MCF 10A (cell line): ENCODE results near the gene DCUN1D1. TPM values are rescaled to one million over a fixed set of nuclear protein-coding genes. Genes with fewer than 3 reads are reported as not detected.

Source experiments
- BruUV-seq: library from RNA; stranded (reverse); fragments of 400-500 nt; replicated peaks from 2 replicates; lab custom pipeline; 2021; lab: Mats Ljungman, UMichigan
- CTCF ChIA-PET: fragments of 300-600 bp; sonication (Branson Sonifier 250); formaldehyde crosslinking; extraction: SDS; loops from one replicate; lab custom pipeline; 2021; ENCODE audit warnings: antibody characterized with exemption, inconsistent platforms; lab: Yijun Ruan, JAX
- POLR2A ChIA-PET: fragments of 300-600, 350-650 bp; sonication (Branson Sonifier 250); formaldehyde crosslinking; extraction: SDS; loops from one replicate; lab custom pipeline; 2020; ENCODE audit warnings: antibody characterized with exemption, inconsistent platforms; lab: Yijun Ruan, JAX
- DNase-seq: peaks from one replicate; pipeline ENCODE4 v3.0.0-alpha.2; 2018; ENCODE audit not compliant: unreplicated experiment
- H3K27ac Mint-ChIP-seq: one replicate; pipeline ENCODE4 v1.8.0; 2022; ENCODE audit warnings: mild to moderate bottlenecking, low read depth, mixed read lengths; ENCODE audit not compliant: unreplicated experiment
- H3K27me3 Mint-ChIP-seq: one replicate; pipeline ENCODE4 v1.8.0; 2022; ENCODE audit warnings: mixed read lengths; ENCODE audit not compliant: insufficient read depth, unreplicated experiment
- H3K36me3 Mint-ChIP-seq: one replicate; pipeline ENCODE4 v1.8.0; 2022; ENCODE audit warnings: mild to moderate bottlenecking, moderate library complexity, mixed read lengths; ENCODE audit not compliant: insufficient read depth, unreplicated experiment
- H3K4me1 Mint-ChIP-seq: one replicate; pipeline ENCODE4 v1.8.0; 2022; ENCODE audit warnings: mixed read lengths; ENCODE audit not compliant: insufficient read depth, unreplicated experiment
- H3K4me3 Mint-ChIP-seq: one replicate; pipeline ENCODE4 v1.8.0; 2022; ENCODE audit warnings: mild to moderate bottlenecking, moderate library complexity, mixed read lengths; ENCODE audit not compliant: unreplicated experiment
- H3K9me3 Mint-ChIP-seq: one replicate; pipeline ENCODE4 v1.8.0; 2022; ENCODE audit warnings: mixed read lengths; ENCODE audit not compliant: unreplicated experiment
- CTCF ChIP-seq: fragments of 200-600 bp; IDR thresholded peaks from one replicate; pipeline ENCODE4 v1.8.0; 2022; ENCODE audit warnings: antibody characterized with exemption, mild to moderate bottlenecking; ENCODE audit not compliant: unreplicated experiment
- intact Hi-C: fragments of 100-400 bp; cut with micrococcal nuclease; formaldehyde crosslinking; loops from 2 replicates; pipeline ENCODE4 v1.14.1; 2022
- total RNA-seq: library from RNA; stranded (reverse); gene quantifications from 2 replicates; pipeline ENCODE4 v1.2.3, GENCODE V29; 2022

The DCUN1D1 gene
- total RNA-seq, 1 experiment from 2014 or later = 39.1 TPM

- intact Hi-C loops = no loop called here
- BruUV-seq = no TSS peak
- H3K27me3 Mint-ChIP-seq = no peaks in the 10 kb centered on the region
- H3K36me3 Mint-ChIP-seq = peaks cover 40% of the 10 kb centered on the region
- H3K4me1 Mint-ChIP-seq = no peaks in the 10 kb centered on the region
- ChIA-PET POLR2A (interaction anchor here (1.1 kb wide), 1 partner anchor 15 kb away, joined by 3 read pairs; no protein-coding TSS in a partner anchor), CTCF (no interaction called here)
- no peak for DNase-seq
- H3K9me3 Mint-ChIP-seq = no peaks in the 10 kb centered on the region
- no peak overlapping the region for H3K27ac Mint-ChIP-seq
- no peak overlapping the region for H3K4me3 Mint-ChIP-seq
- no peak for TF ChIP-seq CTCF
Measured at GRCh38 chr3:182940266-182940808, 40.0 kb downstream of the DCUN1D1 start.

GRCh38 chr3:182937293-182938051 lies 42.9 kb downstream of the DCUN1D1 start:
- TF ChIP-seq CTCF = no peak
- no peaks in the 10 kb centered on the region for H3K9me3 Mint-ChIP-seq
- ChIA-PET CTCF (interaction anchor here (0.9 kb wide), 1 partner anchor 28 kb away, joined by 3 read pairs; no protein-coding TSS in a partner anchor), POLR2A (no interaction called here)
- no peaks in the 10 kb centered on the region for H3K27me3 Mint-ChIP-seq
- intact Hi-C loops = no loop called here
- H3K27ac Mint-ChIP-seq = no peak overlapping the region
- H3K36me3 Mint-ChIP-seq = peaks cover 29% of the 10 kb centered on the region
- DNase-seq = no peak
- no TSS peak for BruUV-seq
- H3K4me1 Mint-ChIP-seq = no peaks in the 10 kb centered on the region
- H3K4me3 Mint-ChIP-seq = no peak overlapping the region

- Mint-ChIP-seq H3K36me3 (peaks cover 34% of the 10 kb centered on the region), H3K4me1 (no peaks in the 10 kb centered on the region), H3K4me3 (no peak overlapping the region), H3K27ac (no peak overlapping the region), H3K27me3 (no peaks in the 10 kb centered on the region), H3K9me3 (no peaks in the 10 kb centered on the region)
- POLR2A ChIA-PET = interaction anchor here (0.6 kb wide), 1 partner anchor 79 kb away, joined by 3 read pairs; no protein-coding TSS in a partner anchor
- intact Hi-C loops = no loop called here
- BruUV-seq = no TSS peak
- no peak for DNase-seq
- CTCF ChIA-PET = interaction anchor here (0.6 to 0.9 kb wide), 2 partner anchors 27 to 126 kb away, joined by 3 read pairs; no protein-coding TSS in a partner anchor
- TF ChIP-seq CTCF = no peak
Measured at GRCh38 chr3:182936918-182937285, 43.4 kb downstream of the DCUN1D1 start.

- no peaks in the 10 kb centered on the region for H3K9me3 Mint-ChIP-seq
- POLR2A ChIA-PET = interaction anchor here (0.6 to 0.8 kb wide), 2 partner anchors 17 to 79 kb away, joined by 3 read pairs; no protein-coding TSS in a partner anchor
- no peaks in the 10 kb centered on the region for H3K27me3 Mint-ChIP-seq
- peaks cover 36% of the 10 kb centered on the region for H3K36me3 Mint-ChIP-seq
- BruUV-seq = no TSS peak
- no peak overlapping the region for H3K4me3 Mint-ChIP-seq
- DNase-seq = no peak
- H3K27ac Mint-ChIP-seq = no peak overlapping the region
- intact Hi-C loops = no loop called here
- CTCF ChIA-PET = interaction anchor here (0.6 to 0.9 kb wide), 2 partner anchors 27 to 127 kb away, joined by 3 read pairs; no protein-coding TSS in a partner anchor
- no peak for TF ChIP-seq CTCF
- no peaks in the 10 kb centered on the region for H3K4me1 Mint-ChIP-seq
Measured at GRCh38 chr3:182936239-182936917, 44.0 kb downstream of the DCUN1D1 start.
